ENCODE data around the gene LMX1A. TPM values are rescaled to one million over a fixed set of nuclear protein-coding genes. Genes with fewer than 3 reads are reported as not detected.

The LMX1A gene
- total and polyA plus RNA-seq, 2 donors, result 0.05 to 0.11 TPM

DNA sequence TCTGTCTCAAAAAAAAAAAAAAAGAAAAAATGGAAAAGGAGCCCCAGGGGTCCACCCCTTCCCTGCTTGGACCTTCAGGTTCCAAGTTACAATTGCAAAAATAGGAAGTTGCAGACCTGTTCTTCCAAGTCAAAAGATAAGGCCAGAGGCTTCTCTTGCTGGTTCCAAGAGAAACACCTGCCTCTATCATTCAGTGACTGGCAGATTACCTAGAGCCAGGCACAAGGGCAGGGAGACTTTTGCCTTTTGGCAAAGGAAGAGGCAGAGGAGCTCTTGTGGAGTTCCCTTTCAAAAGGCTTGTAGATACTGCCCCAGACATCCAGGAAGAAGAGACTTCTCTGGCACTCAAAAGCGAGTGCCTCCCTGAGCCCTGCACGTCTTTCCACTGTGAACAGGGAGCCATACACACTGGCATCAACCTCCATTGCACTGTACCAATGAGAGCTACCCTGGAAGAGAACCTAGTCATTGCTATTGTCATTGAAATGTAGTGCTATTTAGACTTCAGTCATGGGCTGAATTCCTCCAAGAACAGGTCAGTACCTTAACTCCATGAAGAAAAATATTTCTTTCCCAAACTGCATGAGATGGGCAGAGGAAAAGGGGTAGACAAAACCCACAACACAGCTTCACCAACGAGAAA, 91.2 kb downstream of the LMX1A start:
- H3K4me3 ChIP-seq (ENCODE audit: low read length in 2 of 2), result no peak overlapping the region
- H3K36me3 ChIP-seq (ENCODE audit: control insufficient read depth in 2 of 2, insufficient read depth in 2 of 2, low read length in 1 of 2), result no peaks in the 10 kb centered on the region
- H3K27me3 ChIP-seq (ENCODE audit: control insufficient read depth in 2 of 2, insufficient read depth in 1 of 2, low read length in 1 of 2), result no peaks in the 10 kb centered on the region
- WGBS, result 79% methylated on average over 3 of the region's 3 CpGs
- no peaks in the 10 kb centered on the region for H3K4me1 ChIP-seq (ENCODE audit: control insufficient read depth in 2 of 2, insufficient read depth in 2 of 2, low read length in 2 of 2)
- no peak overlapping the region for H3K27ac ChIP-seq (ENCODE audit: low read depth in 1 of 2, low read length in 1 of 2)
- no peak for DNase-seq (ENCODE audit: low read depth in 6 of 9, low spot score in 9 of 9)
- no peaks in the 10 kb centered on the region for H3K9me3 ChIP-seq (ENCODE audit: control insufficient read depth in 2 of 2, insufficient read depth in 1 of 2, low read length in 1 of 2)

DNA sequence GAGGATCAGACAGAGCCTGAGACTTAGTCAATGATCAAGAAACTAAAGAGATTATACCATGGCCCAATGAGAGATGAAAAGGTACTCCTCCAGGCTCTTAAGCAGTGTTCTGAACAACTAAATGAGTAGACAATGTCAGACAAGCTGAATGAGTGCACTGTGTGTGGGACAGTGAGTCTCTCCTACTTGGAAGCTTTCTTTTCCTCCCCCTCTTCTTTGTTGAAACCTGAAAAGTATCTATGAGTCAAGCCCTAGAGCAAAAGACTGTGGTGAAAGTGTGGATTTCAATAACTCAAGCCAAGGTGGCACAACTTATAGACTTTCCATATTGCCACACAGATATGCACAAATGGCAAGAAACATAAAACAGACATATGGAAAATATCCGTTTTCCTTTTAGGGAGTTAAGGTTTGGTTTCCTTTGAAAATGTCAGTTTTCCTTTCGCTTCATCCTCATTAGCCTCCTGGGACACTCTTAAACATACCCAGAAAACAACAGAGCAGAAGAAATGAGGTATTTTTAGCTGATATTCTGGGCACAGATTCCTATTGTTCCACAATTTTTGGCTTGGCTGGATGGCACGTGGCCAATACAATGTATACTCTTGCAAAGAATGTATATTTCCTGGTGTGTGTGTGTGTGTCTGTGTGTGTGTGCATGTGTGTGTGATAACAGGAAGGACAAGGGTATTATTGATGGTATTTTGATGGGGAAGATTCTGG, 96.6 kb downstream of the LMX1A start:
- Histone ChIP-seq H3K27me3 (ENCODE audit: control insufficient read depth in 2 of 2, insufficient read depth in 1 of 2, low read length in 1 of 2) (no peaks in the 10 kb centered on the region), H3K9me3 (ENCODE audit: control insufficient read depth in 2 of 2, insufficient read depth in 1 of 2, low read length in 1 of 2) (no peaks in the 10 kb centered on the region), H3K4me1 (ENCODE audit: control insufficient read depth in 2 of 2, insufficient read depth in 2 of 2, low read length in 2 of 2) (no peaks in the 10 kb centered on the region), H3K27ac (ENCODE audit: low read depth in 1 of 2, low read length in 1 of 2) (no peak overlapping the region), H3K4me3 (ENCODE audit: low read length in 2 of 2) (no peak overlapping the region), H3K36me3 (ENCODE audit: control insufficient read depth in 2 of 2, insufficient read depth in 2 of 2, low read length in 1 of 2) (no peaks in the 10 kb centered on the region)
- 75% methylated on average over 3 of the region's 3 CpGs for WGBS
- DNase-seq (ENCODE audit: low read depth in 6 of 9, low spot score in 9 of 9), result no peak

DNA sequence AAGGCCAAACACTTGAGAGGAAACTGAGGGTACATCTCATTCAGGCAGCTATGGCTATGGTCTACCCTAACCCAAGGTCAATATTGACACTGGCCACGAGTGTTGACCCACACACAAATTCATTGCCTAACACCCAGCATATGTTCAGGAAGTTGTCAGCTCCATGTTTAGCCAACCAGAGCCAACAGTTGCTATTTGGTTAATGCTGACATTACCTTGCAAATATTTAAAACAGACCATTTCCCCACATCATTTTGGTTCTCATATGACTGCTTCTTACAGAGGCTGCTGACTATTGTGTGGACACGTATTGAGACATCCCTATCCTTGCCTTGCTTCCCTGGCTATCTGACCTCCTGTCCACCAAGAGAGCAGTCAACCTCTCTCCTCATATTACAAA, 97.3 kb downstream of the LMX1A start:
- Histone ChIP-seq H3K4me3 (ENCODE audit: low read length in 2 of 2) (no peak overlapping the region), H3K27me3 (ENCODE audit: control insufficient read depth in 2 of 2, insufficient read depth in 1 of 2, low read length in 1 of 2) (no peaks in the 10 kb centered on the region), H3K36me3 (ENCODE audit: control insufficient read depth in 2 of 2, insufficient read depth in 2 of 2, low read length in 1 of 2) (no peaks in the 10 kb centered on the region), H3K4me1 (ENCODE audit: control insufficient read depth in 2 of 2, insufficient read depth in 2 of 2, low read length in 2 of 2) (no peaks in the 10 kb centered on the region), H3K9me3 (ENCODE audit: control insufficient read depth in 2 of 2, insufficient read depth in 1 of 2, low read length in 1 of 2) (no peaks in the 10 kb centered on the region), H3K27ac (ENCODE audit: low read depth in 1 of 2, low read length in 1 of 2) (no peak overlapping the region)
- 72% methylated on average over 2 of the region's 2 CpGs for WGBS
- no peak for DNase-seq (ENCODE audit: low read depth in 6 of 9, low spot score in 9 of 9)

DNA sequence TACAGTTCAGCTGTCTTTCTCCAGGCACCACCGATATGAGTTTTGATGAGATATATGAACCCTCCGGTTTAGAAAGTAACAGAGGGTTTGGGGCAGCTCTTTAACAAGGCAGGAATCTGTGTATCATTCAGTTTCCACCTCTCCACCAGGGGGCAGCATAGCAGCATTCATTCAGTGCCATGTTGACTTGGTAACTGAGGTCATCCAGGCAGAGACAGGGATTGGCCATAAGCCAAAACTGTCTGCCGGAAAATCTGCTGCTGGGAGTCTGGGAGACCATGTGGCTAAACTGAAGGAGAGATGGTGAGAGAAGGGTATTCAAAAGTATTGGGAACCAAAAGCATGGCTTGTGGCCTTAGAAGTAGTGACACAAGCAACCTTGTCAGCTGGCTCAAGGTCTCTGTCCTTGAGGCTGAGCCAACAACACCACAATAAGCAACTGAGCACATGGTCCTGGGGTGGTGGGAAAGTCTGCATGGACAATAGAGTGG, 98.5 kb downstream of the LMX1A start:
- H3K9me3 ChIP-seq (ENCODE audit: control insufficient read depth in 2 of 2, insufficient read depth in 1 of 2, low read length in 1 of 2), result no peaks in the 10 kb centered on the region
- peak in 8 of 9 donors; percentile 2 to 46 (median 15) for DNase-seq (ENCODE audit: low read depth in 6 of 9, low spot score in 9 of 9)
- no peaks in the 10 kb centered on the region for H3K4me1 ChIP-seq (ENCODE audit: control insufficient read depth in 2 of 2, insufficient read depth in 2 of 2, low read length in 2 of 2)
- no peak overlapping the region for H3K27ac ChIP-seq (ENCODE audit: low read depth in 1 of 2, low read length in 1 of 2)
- no peak overlapping the region for H3K4me3 ChIP-seq (ENCODE audit: low read length in 2 of 2)
- H3K27me3 ChIP-seq (ENCODE audit: control insufficient read depth in 2 of 2, insufficient read depth in 1 of 2, low read length in 1 of 2), result no peaks in the 10 kb centered on the region
- no peaks in the 10 kb centered on the region for H3K36me3 ChIP-seq (ENCODE audit: control insufficient read depth in 2 of 2, insufficient read depth in 2 of 2, low read length in 1 of 2)
- 46% methylated on average over 3 of the region's 3 CpGs for WGBS

DNA sequence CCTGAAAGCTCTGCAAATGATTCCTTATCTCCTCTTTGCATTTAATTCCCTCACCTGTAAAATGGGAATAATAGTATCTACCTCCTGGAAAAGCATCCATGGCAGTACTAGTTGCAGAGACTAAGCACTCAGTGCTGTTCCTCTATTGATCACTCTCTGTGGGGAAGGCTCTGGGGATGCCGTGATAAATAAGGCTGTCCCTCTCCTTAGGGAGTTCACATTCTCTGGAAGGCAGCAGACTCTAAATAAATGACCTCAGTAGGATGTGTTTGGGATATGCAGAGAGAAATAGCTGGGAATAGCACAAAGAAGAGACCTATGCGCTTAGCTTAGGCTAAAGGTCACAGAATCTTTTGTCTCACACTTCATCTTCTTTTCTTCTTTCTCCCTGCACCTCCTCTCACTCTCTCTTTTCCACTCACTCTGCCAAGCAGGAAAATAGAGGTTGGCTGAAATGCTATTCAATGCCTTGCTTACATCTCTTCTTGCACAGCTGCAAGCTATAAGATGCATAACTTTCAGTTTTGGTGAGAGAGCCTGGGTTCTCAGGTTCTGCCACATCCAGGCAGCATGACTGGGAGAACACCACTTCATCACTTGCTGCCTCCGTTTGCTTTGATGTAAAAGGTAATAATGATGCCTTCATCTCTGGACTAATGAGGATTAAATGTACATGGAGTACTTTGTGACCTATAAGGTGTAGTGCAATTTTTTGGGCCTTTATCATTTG, 101.5 kb downstream of the LMX1A start:
- Histone ChIP-seq H3K27ac (ENCODE audit: low read depth in 1 of 2, low read length in 1 of 2) (no peak overlapping the region), H3K4me3 (ENCODE audit: low read length in 2 of 2) (no peak overlapping the region), H3K4me1 (ENCODE audit: control insufficient read depth in 2 of 2, insufficient read depth in 2 of 2, low read length in 2 of 2) (no peaks in the 10 kb centered on the region), H3K36me3 (ENCODE audit: control insufficient read depth in 2 of 2, insufficient read depth in 2 of 2, low read length in 1 of 2) (no peaks in the 10 kb centered on the region), H3K27me3 (ENCODE audit: control insufficient read depth in 2 of 2, insufficient read depth in 1 of 2, low read length in 1 of 2) (no peaks in the 10 kb centered on the region), H3K9me3 (ENCODE audit: control insufficient read depth in 2 of 2, insufficient read depth in 1 of 2, low read length in 1 of 2) (no peaks in the 10 kb centered on the region)
- 69% methylated on average over 3 of the region's 3 CpGs for WGBS
- no peak for DNase-seq (ENCODE audit: low read depth in 6 of 9, low spot score in 9 of 9)

DNA sequence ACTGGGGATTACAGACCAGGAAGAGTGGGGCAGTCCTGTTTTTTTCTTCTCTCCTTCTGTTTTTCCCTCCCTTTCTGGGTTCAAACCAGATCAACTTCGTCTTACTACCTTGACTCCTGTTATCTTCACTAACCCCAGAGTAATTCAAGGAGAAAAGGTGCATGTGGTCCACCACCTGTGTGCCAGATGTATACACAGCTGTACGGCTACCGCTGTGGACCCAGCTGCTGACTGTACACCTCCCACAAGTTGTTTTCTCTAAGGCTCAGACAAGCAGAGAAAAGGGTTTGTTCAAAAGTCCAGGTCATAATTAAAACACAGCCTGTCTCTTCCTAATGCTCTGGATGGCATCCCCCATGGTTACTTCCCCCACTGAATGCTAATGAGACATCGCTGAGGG, 102.1 kb downstream of the LMX1A start:
- Histone ChIP-seq H3K4me3 (ENCODE audit: low read length in 2 of 2) (no peak overlapping the region), H3K27me3 (ENCODE audit: control insufficient read depth in 2 of 2, insufficient read depth in 1 of 2, low read length in 1 of 2) (no peaks in the 10 kb centered on the region), H3K4me1 (ENCODE audit: control insufficient read depth in 2 of 2, insufficient read depth in 2 of 2, low read length in 2 of 2) (no peaks in the 10 kb centered on the region), H3K27ac (ENCODE audit: low read depth in 1 of 2, low read length in 1 of 2) (no peak overlapping the region), H3K9me3 (ENCODE audit: control insufficient read depth in 2 of 2, insufficient read depth in 1 of 2, low read length in 1 of 2) (no peaks in the 10 kb centered on the region), H3K36me3 (ENCODE audit: control insufficient read depth in 2 of 2, insufficient read depth in 2 of 2, low read length in 1 of 2) (no peaks in the 10 kb centered on the region)
- WGBS, result 87% methylated on average over 4 of the region's 4 CpGs
- DNase-seq (ENCODE audit: low read depth in 6 of 9, low spot score in 9 of 9), result no peak

DNA sequence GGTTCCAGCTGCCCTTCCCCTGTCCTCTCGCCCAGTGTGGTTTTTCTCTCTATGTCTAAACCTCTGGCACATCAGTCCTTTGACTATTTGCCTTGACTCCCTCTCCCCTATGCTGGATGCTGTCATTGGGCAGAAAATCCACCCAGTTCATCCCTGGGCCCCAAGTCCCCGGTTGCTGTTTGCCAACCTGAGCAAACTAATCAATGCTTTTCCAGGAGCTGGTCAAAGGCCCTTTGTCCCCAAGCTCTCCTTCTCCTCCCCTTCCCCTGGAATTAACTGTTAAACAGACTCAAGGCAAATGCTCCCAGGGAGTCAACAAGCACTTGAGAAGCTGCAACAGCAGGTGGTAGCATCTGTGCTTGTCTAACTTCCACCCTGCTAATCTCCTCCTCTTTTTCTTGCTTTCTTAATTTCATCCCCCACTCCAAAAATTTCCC, 102.7 kb downstream of the LMX1A start:
- Histone ChIP-seq H3K4me3 (ENCODE audit: low read length in 2 of 2) (no peak overlapping the region), H3K9me3 (ENCODE audit: control insufficient read depth in 2 of 2, insufficient read depth in 1 of 2, low read length in 1 of 2) (no peaks in the 10 kb centered on the region), H3K27ac (ENCODE audit: low read depth in 1 of 2, low read length in 1 of 2) (no peak overlapping the region), H3K27me3 (ENCODE audit: control insufficient read depth in 2 of 2, insufficient read depth in 1 of 2, low read length in 1 of 2) (no peaks in the 10 kb centered on the region), H3K4me1 (ENCODE audit: control insufficient read depth in 2 of 2, insufficient read depth in 2 of 2, low read length in 2 of 2) (no peaks in the 10 kb centered on the region), H3K36me3 (ENCODE audit: control insufficient read depth in 2 of 2, insufficient read depth in 2 of 2, low read length in 1 of 2) (no peaks in the 10 kb centered on the region)
- 54% methylated on average over 2 of the region's 2 CpGs for WGBS
- no peak for DNase-seq (ENCODE audit: low read depth in 6 of 9, low spot score in 9 of 9)

DNA sequence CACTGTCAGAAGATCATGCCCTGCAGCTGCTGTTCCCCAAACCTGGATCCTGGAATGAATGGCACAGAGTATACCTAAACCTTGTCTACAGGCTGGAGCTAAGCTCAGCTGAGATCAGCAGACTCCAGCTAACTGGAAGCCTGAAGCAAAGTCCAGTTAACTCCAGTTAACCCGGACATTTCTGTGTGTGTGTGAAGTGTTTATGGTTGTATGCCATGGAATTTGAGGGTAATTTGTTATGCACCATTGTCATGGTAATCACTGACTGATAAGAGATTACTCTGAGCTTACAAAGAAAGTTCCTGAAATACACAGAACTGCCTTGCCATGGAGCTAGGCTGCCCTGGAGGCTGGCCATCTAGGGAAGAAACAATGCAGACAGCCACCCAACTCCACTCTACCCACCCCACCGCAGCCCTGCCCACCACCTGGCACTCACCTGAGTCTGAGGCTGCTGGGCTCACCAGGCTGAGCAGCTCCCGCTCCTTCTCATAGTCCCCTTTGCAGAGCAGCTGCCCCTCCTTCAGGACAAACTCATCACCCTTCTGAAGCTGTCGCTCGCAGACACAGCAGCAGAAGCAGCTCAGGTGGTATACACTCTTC, 107.4 kb downstream of the LMX1A start:
- Histone ChIP-seq H3K27ac (ENCODE audit: low read depth in 1 of 2, low read length in 1 of 2) (no peak overlapping the region), H3K27me3 (ENCODE audit: control insufficient read depth in 2 of 2, insufficient read depth in 1 of 2, low read length in 1 of 2) (no peaks in the 10 kb centered on the region), H3K9me3 (ENCODE audit: control insufficient read depth in 2 of 2, insufficient read depth in 1 of 2, low read length in 1 of 2) (no peaks in the 10 kb centered on the region), H3K4me3 (ENCODE audit: low read length in 2 of 2) (no peak overlapping the region), H3K4me1 (ENCODE audit: control insufficient read depth in 2 of 2, insufficient read depth in 2 of 2, low read length in 2 of 2) (no peaks in the 10 kb centered on the region), H3K36me3 (ENCODE audit: control insufficient read depth in 2 of 2, insufficient read depth in 2 of 2, low read length in 1 of 2) (no peaks in the 10 kb centered on the region)
- no peak for DNase-seq (ENCODE audit: low read depth in 6 of 9, low spot score in 9 of 9)
- 88% methylated on average over 5 of the region's 5 CpGs for WGBS

DNA sequence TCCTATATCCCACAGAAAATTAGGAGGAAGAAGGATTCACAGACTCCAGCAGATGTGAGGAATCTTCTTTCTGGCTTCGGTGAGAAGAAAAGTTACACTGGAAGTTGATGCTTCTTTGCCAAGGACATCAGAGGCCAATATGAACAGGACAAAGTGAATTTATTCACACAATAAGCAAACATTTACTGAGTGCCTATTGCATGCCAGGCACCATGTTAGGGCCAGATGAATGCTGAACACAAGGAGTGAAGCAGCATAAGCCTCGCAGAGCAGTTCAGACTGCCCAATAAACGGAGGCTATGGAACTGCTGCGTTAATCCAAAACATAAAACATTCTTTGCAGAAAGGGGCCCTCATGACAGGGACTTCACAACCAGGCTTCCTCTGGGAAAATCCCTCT, 114.6 kb downstream of the LMX1A start:
- Histone ChIP-seq H3K27me3 (ENCODE audit: control insufficient read depth in 2 of 2, insufficient read depth in 1 of 2, low read length in 1 of 2) (peaks cover 2 to 8% of the 10 kb centered on the region in 2 donors), H3K36me3 (ENCODE audit: control insufficient read depth in 2 of 2, insufficient read depth in 2 of 2, low read length in 1 of 2) (no peaks in the 10 kb centered on the region), H3K27ac (ENCODE audit: low read depth in 1 of 2, low read length in 1 of 2) (no peak overlapping the region), H3K4me3 (ENCODE audit: low read length in 2 of 2) (no peak overlapping the region), H3K9me3 (ENCODE audit: control insufficient read depth in 2 of 2, insufficient read depth in 1 of 2, low read length in 1 of 2) (no peaks in the 10 kb centered on the region), H3K4me1 (ENCODE audit: control insufficient read depth in 2 of 2, insufficient read depth in 2 of 2, low read length in 2 of 2) (no peaks in the 10 kb centered on the region)
- DNase-seq (ENCODE audit: low read depth in 6 of 9, low spot score in 9 of 9), result no peak
- WGBS, result 92% methylated on average over 4 of the region's 4 CpGs
